ENCODE data around the gene SOWAHC.

DNA sequence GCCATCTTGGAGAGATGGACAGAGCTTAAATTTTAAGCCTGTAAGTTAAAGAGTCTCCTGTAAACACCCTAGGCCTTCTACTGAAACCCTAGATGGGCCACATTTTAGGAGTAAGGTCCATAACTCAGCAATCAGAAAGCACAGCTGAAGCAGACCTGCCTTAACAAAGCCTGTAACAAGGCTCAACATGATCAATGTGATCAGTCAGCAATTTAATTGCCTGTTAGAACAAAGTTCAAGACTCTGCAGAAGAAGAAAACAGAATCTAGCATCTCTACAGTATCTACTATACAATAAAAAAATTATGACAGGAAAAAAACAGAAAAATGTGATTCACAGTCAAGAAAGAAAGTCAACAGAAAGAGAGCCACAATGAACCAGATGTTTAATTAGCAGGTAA, 27.5 kb upstream of the SOWAHC start:
- TF ChIP-seq, protein P1, sequence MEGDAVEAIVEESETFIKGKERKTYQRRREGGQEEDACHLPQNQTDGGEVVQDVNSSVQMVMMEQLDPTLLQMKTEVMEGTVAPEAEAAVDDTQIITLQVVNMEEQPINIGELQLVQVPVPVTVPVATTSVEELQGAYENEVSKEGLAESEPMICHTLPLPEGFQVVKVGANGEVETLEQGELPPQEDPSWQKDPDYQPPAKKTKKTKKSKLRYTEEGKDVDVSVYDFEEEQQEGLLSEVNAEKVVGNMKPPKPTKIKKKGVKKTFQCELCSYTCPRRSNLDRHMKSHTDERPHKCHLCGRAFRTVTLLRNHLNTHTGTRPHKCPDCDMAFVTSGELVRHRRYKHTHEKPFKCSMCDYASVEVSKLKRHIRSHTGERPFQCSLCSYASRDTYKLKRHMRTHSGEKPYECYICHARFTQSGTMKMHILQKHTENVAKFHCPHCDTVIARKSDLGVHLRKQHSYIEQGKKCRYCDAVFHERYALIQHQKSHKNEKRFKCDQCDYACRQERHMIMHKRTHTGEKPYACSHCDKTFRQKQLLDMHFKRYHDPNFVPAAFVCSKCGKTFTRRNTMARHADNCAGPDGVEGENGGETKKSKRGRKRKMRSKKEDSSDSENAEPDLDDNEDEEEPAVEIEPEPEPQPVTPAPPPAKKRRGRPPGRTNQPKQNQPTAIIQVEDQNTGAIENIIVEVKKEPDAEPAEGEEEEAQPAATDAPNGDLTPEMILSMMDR (IDR thresholded peaks at IDR 0.05), result no peak
- TF ChIP-seq ZFX (IDR thresholded peaks at IDR 0.05; ENCODE audit: borderline replicate concordance), result no peak

Measured in 22Rv1 (cell line).